Kidney epithelial cell (primary cell): ENCODE measurements around the gene CDC42EP3. TPM values are rescaled to one million over a fixed set of nuclear protein-coding genes. Genes with fewer than 3 reads are reported as not detected.

Experiments used
- DNase-seq: peaks from one replicate; pipeline ENCODE4 v3.0.0-alpha.2; 2010; ENCODE audit warnings: low read depth
- H3K27me3 ChIP-seq: 2 replicates; pipeline ENCODE4 v1.6.0; 2011; ENCODE audit warnings: low read length; ENCODE audit not compliant: control insufficient read depth, insufficient read depth
- H3K36me3 ChIP-seq: 2 replicates; pipeline ENCODE4 v1.5.1; 2011; ENCODE audit warnings: low read length; ENCODE audit not compliant: control insufficient read depth, insufficient read depth
- H3K4me3 ChIP-seq: 2 replicates; pipeline ENCODE4 v1.5.1; 2011; ENCODE audit warnings: low read depth, mild to moderate bottlenecking, control low read depth, low read length
- total RNA-seq: library from RNA; depleted of rRNA; stranded (reverse); fragments of >200 nt; gene quantifications from 2 replicates; pipeline ENCODE4 v1.2.3, GENCODE V29; 2015
- TF ChIP-seq, protein P1 (sequence below): IDR thresholded peaks from 2 replicates; pipeline ENCODE4 v1.5.1; 2011; ENCODE audit warnings: mild to moderate bottlenecking, moderate library complexity, low read length, control low read depth, inconsistent platforms; ENCODE audit not compliant: insufficient read depth, poor library complexity, severe bottlenecking

Gene CDC42EP3
- total RNA-seq, 1 donor from 2014 or later, result 68.7 TPM

DNA sequence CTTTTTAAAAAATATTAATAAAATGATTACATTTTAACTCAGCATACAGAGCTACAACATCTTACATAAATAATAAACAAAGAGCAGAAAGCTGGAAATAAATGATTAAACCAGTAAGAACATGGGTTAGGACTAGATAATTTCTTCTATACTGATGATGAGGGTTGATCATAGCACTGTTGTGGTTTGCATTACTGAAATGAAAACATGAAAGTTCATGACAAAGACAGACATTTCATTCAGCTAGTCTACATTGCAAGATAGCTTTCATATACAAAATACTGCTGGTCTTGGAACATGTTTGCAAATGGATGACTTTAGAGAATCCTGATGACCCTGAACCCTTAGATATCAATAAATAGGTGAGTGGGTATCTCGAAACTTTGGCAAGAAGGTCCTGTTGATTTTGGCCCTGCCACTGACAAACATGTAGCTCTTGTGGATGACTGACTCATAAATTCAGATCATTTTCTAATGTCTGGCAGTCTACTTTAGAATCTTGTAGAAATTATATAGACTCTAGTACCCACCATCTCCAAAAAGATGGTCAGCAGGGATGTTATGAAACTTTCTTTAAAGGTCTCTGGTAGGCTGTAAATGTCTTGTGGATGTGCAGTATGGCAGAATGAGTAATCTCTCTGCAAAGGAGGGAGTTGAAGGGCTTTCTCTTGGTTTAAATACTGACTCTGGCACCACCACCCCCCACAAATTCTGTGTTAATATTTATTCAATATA, 15.5 kb upstream of the CDC42EP3 start:
- TF ChIP-seq, protein P1, sequence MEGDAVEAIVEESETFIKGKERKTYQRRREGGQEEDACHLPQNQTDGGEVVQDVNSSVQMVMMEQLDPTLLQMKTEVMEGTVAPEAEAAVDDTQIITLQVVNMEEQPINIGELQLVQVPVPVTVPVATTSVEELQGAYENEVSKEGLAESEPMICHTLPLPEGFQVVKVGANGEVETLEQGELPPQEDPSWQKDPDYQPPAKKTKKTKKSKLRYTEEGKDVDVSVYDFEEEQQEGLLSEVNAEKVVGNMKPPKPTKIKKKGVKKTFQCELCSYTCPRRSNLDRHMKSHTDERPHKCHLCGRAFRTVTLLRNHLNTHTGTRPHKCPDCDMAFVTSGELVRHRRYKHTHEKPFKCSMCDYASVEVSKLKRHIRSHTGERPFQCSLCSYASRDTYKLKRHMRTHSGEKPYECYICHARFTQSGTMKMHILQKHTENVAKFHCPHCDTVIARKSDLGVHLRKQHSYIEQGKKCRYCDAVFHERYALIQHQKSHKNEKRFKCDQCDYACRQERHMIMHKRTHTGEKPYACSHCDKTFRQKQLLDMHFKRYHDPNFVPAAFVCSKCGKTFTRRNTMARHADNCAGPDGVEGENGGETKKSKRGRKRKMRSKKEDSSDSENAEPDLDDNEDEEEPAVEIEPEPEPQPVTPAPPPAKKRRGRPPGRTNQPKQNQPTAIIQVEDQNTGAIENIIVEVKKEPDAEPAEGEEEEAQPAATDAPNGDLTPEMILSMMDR, result no peak
- H3K36me3 ChIP-seq, result no peaks in the 10 kb centered on the region

DNA sequence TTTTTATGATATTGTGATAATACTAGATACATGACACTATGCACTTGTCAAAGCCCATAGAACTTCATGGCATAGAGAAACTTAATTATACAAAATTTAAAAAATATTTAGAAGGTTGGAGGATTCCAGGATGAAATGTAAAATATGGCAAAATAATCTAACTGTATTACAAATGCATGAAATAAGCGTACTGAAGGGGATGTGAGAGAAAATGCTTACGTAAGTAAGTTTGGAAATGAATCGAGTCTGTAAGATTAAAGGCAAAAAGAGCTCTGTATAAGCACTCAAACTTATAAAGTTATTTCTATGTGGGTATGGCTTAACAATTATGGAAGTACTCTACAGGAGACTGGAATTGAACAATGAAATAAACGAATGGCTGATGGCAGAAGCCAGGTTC, 13.4 kb upstream of the CDC42EP3 start:
- no peaks in the 10 kb centered on the region for H3K27me3 ChIP-seq

More for the DNA sequence above, 15.5 kb upstream of the CDC42EP3 start:
- Histone ChIP-seq H3K27me3 (no peaks in the 10 kb centered on the region), H3K4me3 (no peak overlapping the region)
- no peak for DNase-seq

DNA sequence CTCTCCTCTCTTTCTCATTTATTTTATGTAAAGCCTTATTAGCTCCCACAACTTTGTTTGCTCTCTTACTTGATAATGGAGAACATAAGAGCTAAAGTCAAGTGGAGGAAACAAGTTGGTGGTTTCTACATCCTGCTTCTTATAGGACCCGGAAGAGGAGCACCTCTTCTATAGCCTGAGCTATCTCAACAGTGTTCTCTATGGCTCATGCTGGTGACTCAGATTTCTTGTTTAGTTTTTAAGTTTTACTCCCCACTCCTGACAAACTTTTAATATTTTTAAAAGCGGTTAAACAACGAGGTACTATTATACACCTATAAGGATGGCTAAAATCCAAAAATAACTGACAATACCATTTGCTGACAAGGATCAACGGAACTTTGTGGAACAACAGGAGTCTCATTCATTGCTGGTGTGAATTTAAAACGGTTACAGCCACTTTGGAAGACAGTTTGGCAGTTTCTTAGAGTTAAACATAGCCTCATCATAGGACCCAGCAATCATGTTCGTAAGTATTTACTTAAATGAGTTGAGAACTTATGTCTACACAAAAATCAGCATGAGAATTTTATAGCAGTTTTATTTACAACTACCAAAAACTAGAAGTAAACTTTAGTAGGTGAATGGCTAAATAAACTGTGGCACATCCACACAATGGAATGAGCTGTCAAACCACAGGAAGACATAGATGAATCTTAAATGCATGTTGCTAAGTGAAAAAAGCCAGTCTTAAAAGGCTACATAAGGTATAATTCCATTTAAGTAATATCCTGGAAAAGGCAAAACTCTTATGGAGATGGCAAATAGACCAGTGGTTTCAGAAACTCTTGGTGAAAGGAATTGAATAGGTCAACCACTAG, 12.7 kb upstream of the CDC42EP3 start:
- DNase-seq, result no peak
- TF ChIP-seq, protein P1, result no peak
- no peaks in the 10 kb centered on the region for H3K27me3 ChIP-seq
- H3K4me3 ChIP-seq, result no peak overlapping the region
- H3K36me3 ChIP-seq, result no peaks in the 10 kb centered on the region

More for the DNA sequence above, 13.4 kb upstream of the CDC42EP3 start:
- Histone ChIP-seq H3K36me3 (no peaks in the 10 kb centered on the region), H3K4me3 (no peak overlapping the region)
- TF ChIP-seq, protein P1, result no peak
- DNase-seq, result no peak

- no peaks in the 10 kb centered on the region for H3K27me3 ChIP-seq
- H3K36me3 ChIP-seq, result no peaks in the 10 kb centered on the region
- TF ChIP-seq, protein P1, result no peak
- DNase-seq, result no peak
- H3K4me3 ChIP-seq, result no peak overlapping the region
Observed at GRCh38 chr2:37683241-37683640, 11.8 kb upstream of the CDC42EP3 start.

DNA sequence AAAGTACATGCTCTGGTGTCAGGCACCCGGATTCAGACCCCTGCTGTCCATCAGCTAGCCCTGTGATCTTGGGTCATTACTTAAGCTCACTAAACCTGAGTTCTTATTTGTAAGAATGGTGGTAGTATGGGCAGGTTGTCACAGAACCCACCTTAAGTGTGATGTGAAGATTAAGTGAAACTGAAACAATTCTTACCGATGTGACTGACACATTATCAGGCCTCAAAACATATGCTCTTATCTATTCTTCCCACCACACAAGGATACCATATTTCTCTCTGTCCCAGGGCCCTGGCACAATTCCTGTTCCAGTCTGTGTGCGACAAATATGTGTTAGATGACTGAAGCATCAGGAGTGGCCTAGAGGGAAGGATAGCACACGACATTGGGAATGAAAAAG, 11.0 kb upstream of the CDC42EP3 start:
- H3K4me3 ChIP-seq, result no peak overlapping the region
- H3K36me3 ChIP-seq, result no peaks in the 10 kb centered on the region
- TF ChIP-seq, protein P1, result no peak
- DNase-seq, result no peak
- no peaks in the 10 kb centered on the region for H3K27me3 ChIP-seq

DNA sequence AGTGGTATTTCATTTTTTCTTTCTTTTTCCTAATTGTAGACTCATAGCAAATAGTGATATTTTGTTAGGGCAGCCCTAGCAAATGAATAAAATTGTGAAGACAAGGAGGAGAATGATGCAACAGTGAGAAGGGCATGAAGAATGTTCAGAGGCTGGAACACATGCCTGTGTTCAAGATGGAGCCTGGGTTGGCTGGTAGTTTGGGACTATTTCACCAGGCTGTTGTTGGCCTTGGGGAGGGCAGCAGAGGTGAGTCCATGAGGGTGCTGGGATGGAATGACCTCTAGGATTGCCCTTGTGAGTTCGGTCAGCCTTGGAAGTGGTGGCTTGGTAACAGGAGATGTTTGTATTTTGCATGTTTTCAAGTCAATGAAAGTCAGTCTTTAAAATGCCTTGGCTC, 10.1 kb upstream of the CDC42EP3 start:
- DNase-seq, result no peak
- Histone ChIP-seq H3K27me3 (no peaks in the 10 kb centered on the region), H3K4me3 (no peak overlapping the region), H3K36me3 (no peaks in the 10 kb centered on the region)
- TF ChIP-seq, protein P1, result no peak
